HG03135 (cell line): ENCODE data around the gene GRIA2.
"Not testable (repeated sequence)": the region's sequence is repeated elsewhere in the genome, so short reads cannot be mapped to it uniquely, and the experiment has no call there.

Source experiments
- ATAC-seq: cut with Tn5 transposase; IDR thresholded peaks from one replicate; pipeline ENCODE4 v1.9.1; 2021; ENCODE audit warnings: mild to moderate bottlenecking, moderate library complexity; ENCODE audit not compliant: unreplicated experiment

The GRIA2 gene

GRCh38 chr4:157220371-157220881 lies at the start of gene GRIA2:
Gene GRIA2, plus strand, starts transcription at chr4:157220728. Its CDS starts 315 bp downstream, at chr4:157221043.
- ATAC-seq: no peak

DNA sequence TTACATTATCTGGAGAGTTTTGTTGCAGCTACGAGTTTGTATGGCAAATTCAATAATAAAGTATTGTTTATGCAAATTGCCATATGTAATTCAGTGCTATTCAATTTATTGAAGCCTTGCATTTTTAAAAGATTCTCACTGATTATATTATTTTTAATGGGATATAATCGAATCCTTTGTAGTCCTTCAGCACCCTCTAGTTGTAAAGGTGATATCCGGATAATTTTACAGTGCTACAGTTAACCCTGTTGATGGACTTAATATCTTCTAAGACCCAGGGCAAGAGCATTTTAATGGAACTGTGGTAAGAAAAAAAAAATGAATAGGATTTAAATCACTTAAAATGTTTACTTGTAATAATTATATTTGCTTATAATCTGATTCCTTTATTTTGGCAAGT lies 48.5 kb upstream of the GRIA2 start:
- no peak for ATAC-seq

DNA sequence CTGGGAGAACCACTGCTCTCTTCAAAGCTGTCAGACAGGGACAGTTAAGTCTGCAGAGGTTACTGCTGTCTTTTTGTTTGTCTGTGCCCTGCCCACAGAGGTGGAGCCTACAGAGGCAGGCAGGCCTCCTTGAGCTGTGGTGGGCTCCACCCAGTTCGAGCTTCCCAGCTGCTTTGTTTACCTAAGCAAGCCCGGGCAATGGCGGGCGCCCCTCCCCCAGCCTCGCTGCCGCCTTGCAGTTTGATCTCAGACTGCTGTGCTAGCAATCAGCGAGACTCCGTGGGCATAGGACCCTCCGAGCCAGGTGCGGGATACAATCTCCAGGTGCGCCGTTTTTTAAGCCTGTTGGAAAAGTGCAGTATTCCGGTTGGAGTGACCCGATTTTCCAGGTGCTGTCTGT lies 40.3 kb upstream of the GRIA2 start:
- not testable (repeated sequence) for ATAC-seq

- ATAC-seq: no peak
Observed at GRCh38 chr4:157184300-157184699, 36.2 kb upstream of the GRIA2 start.

GRCh38 chr4:157185363-157185762 lies 35.2 kb upstream of the GRIA2 start:
- ATAC-seq: no peak

DNA sequence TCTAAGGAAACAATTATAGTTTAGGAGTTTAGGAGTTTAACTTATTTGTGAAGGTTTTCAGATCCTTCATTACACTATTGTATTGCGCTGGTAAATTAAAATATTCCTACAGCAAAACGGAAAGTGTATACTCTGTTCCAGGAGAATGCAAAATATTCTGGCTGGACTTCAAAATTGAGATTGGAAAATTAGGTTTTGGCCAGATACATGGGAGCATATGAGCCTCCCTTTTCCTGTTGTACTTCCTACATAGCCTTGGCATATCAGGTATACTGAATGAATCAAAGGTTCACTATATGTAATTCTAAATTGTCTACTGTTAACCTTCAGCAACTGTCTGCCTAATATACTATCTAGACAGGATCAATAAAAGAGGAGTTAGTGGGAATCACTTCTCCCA lies 25.2 kb upstream of the GRIA2 start:
- no peak for ATAC-seq

- ATAC-seq: no peak
Observed at GRCh38 chr4:157196046-157196445, 24.5 kb upstream of the GRIA2 start.

GRCh38 chr4:157204634-157205244 lies 15.8 kb upstream of the GRIA2 start:
- ATAC-seq: no peak

DNA sequence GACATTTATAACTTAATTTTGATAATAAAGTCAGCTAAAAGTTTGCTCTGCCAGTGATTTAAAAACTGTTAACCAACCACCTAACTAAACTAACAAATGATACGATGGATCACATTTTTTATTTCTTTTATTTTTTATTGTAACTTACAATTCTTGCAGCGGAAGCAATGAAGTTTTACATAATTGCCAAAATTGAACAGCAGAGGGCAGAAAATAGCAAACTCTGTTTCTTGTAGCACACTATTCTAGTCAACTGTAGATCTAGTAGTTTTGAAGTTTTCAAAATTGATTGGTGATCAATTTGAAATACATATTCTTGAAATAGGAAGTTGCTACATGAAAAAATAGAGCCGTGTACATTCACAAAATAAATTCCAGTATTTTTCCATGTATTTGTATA lies 2.8 kb upstream of the GRIA2 start:
- ATAC-seq: no peak

DNA sequence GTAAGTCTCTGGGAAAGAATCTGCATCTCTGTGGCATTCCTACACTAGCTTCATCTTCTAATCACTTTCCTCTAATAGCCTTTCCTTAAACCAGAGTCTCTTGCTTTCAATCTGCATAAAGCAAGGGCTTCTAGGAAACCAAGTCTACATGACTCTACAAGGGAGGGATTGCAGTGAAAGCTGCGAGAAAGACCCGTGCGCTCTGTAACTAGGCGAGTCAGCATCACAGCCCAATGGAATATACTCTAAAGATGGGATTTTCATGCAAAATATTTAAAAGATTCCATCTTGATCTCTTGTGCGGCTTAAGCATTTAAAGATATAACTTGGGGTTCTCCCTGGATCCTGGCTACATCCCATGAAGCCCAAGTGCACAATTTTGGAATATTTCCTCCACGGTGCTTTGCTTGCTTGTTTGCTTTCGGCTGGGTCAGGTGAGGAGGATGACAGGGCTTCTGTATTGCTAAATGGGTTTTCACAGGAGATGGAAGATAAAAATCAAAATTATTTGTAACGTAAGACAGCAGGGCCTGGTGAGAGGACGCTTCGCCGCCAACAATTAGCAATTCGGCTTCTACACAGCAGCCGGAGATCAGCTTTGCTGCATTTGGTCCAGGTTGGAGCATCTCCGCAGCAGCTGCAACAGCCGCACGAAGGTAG lies 687 bp upstream of the GRIA2 start:
- ATAC-seq: no peak

DNA sequence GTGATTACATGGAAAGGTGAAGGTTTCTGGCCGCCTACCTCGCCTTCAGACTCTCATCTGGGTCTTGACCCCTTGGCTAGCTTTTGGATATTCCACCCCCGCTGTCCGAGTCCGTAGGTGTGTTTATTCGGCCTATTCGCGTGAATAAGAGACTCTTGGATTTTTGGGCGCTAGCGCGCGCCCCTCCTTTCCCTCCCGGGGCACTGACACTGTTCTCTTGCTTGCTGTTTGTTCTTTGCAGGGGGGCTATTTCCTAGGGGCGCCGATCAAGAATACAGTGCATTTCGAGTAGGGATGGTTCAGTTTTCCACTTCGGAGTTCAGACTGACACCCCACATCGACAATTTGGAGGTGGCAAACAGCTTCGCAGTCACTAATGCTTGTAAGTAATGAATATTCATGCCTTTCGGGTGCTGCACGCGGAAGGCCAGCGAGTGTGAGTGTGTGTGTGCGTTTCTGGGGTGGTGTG lies 932 bp downstream of the GRIA2 start:
- no peak for ATAC-seq

- ATAC-seq: no peak
Observed at GRCh38 chr4:157221895-157222770, 1.6 kb downstream of the GRIA2 start.

- no peak for ATAC-seq
Observed at GRCh38 chr4:157222771-157223160, 2.2 kb downstream of the GRIA2 start.

GRCh38 chr4:157223456-157223855 lies 2.9 kb downstream of the GRIA2 start:
- no peak for ATAC-seq

GRCh38 chr4:157225096-157225495 lies 4.6 kb downstream of the GRIA2 start:
- ATAC-seq: no peak

GRCh38 chr4:157226035-157226434 lies 5.5 kb downstream of the GRIA2 start:
- ATAC-seq: no peak

DNA sequence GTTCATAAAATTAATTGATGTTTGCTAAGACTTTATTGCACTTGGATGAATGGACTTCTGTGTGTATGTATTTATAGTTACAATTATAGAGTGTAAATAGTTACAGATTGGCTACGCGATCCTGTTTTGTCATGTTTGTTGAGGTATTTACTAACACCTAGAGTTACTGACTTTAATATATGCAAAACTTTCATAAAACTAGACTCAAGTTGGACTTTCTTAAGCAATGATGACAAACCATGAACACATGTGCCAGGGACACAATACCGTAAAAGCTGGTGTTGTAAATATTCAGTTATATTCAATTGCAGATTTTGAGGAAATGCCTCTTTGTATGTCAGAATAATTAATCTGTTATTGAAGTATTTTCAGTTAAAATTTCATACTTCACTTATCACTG lies 6.1 kb downstream of the GRIA2 start:
- ATAC-seq: no peak

GRCh38 chr4:157231525-157231924 lies 11.0 kb downstream of the GRIA2 start:
- ATAC-seq: no peak

- ATAC-seq: no peak
Observed at GRCh38 chr4:157242871-157243270, 22.3 kb downstream of the GRIA2 start.

GRCh38 chr4:157244348-157244747 lies 23.8 kb downstream of the GRIA2 start:
- ATAC-seq: no peak

DNA sequence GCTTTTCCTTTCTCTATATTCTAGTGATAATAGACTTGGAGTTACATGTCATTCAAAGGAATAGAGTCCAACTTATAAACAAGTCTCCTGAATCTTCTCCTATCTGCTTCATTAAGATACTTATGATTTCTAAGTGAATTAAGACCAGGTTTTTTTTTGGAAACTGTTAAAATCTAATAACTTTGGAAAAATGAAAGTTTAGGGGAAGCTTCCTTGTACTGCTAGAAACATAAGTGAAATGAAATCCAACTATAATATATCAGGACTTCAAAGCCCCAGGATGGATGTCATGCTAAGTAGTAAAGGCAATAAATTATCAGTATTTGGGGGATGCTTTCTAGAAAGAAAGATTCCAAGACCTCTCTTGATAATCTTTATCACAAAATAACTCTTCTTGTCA lies 24.8 kb downstream of the GRIA2 start:
- no peak for ATAC-seq

DNA sequence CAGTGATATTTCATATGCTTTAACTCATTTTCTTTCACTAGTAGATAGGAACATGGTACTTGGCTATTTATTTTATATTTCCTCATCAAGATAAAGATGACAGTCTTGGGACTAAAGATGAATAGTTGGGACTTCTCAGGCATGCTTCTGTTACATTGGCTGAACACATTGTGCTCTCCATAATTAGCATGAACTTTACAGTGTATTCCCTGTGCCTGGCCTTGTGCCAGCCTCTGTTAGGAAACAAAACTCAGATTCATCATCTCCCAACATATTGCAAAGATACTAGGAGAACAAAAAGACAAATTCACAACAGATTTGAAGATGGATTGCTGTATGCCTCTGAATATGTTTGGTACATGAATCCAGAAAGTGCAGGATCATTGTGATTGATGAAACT lies 26.4 kb downstream of the GRIA2 start:
- ATAC-seq: no peak
